HFFc6 (cell line): ENCODE results near the gene MEX3D. TPM values are rescaled to one million over a fixed set of nuclear protein-coding genes. Genes with fewer than 3 reads are reported as not detected.

Source experiments
- DNase-seq: peaks from one replicate; pipeline ENCODE4 v3.0.0-alpha.2; 2018
- H3K27ac Mint-ChIP-seq: 2 replicates; pipeline ENCODE4 v1.8.0; 2020; ENCODE audit warnings: mild to moderate bottlenecking, mixed read lengths
- H3K27me3 Mint-ChIP-seq: 2 replicates; pipeline ENCODE4 v1.8.0; 2021; ENCODE audit warnings: mild to moderate bottlenecking, moderate library complexity, mixed read lengths; ENCODE audit not compliant: insufficient read depth
- H3K36me3 Mint-ChIP-seq: 2 replicates; pipeline ENCODE4 v1.8.0; 2021; ENCODE audit warnings: low read depth, mixed read lengths
- H3K4me1 Mint-ChIP-seq: 2 replicates; pipeline ENCODE4 v1.8.0; 2020; ENCODE audit warnings: low read depth, mixed read lengths
- H3K4me3 Mint-ChIP-seq: 2 replicates; pipeline ENCODE4 v1.8.0; 2020; ENCODE audit warnings: mild to moderate bottlenecking, moderate library complexity, mixed read lengths
- H3K9me3 Mint-ChIP-seq: 2 replicates; pipeline ENCODE4 v1.8.0; 2020; ENCODE audit warnings: mild to moderate bottlenecking, mixed read lengths
- total RNA-seq, 6 experiments: library from RNA; stranded (reverse); fragmentation: NEBNext Ultra II Directional; extraction: Animal tissue kit (Norgen Biotek cat#: 25700); gene quantifications; 2 replicates in 1 of 6; 3 replicates in 5 of 6; pipeline ENCODE4 v1.2.3, GENCODE V29; 2021
- TF ChIP-seq, protein P1 (sequence below): fragments of 200-600 bp; sonication (generic); IDR thresholded peaks from 2 replicates; pipeline ENCODE4 v1.5.0; 2021; ENCODE audit warnings: antibody characterized with exemption, mild to moderate bottlenecking

MEX3D gene
- total RNA-seq, 6 experiments from 2014 or later: 28.6 to 36.7 (median 31.4) TPM

DNA sequence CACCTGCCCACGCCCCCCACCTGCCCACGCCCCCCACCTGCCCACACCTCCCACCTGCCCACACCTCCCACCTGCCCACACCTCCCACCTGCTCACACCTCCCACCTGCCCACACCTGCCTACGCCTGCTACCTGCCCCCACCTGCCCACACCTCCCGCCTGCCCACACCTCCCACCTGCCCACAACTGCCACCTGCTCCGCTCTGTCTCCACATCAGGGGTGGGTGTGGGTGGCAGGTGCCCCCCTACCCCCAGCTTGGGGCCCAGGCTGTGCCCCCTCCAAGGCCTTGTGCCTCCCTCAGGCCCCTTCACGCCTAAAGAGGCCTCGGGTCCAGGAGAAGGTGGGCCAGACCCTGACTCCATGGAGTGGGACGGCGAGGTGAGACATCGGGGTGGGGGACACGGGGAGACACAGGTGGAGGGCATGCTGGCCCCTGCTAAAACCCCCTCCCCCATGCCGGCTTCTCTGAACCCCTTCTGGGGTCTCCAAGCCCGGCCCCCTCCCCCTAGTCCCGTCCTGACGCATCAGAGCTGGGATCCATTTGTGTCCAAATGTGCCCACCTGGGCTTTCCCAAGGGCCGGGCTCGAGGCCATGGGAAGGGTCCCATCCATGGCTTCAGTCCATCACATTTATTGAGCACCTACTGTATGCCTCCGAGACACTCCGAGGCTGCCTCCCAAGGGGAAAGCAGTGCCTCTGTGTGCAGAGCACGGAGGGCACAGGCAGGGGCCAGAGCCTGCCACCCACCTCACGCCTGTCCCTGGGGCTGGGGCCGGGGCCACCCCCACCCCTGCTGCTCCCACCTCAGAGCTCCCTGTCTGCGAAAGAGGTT is 39.3 kb downstream of the MEX3D start:
- Mint-ChIP-seq H3K4me3 (no peak overlapping the region), H3K36me3 (no peaks in the 10 kb centered on the region), H3K27ac (no peak overlapping the region), H3K9me3 (peaks cover 7% of the 10 kb centered on the region), H3K4me1 (no peaks in the 10 kb centered on the region; the same call in 1 of the 2 replicates), H3K27me3 (peaks cover 8% of the 10 kb centered on the region)
- TF ChIP-seq, protein P1, sequence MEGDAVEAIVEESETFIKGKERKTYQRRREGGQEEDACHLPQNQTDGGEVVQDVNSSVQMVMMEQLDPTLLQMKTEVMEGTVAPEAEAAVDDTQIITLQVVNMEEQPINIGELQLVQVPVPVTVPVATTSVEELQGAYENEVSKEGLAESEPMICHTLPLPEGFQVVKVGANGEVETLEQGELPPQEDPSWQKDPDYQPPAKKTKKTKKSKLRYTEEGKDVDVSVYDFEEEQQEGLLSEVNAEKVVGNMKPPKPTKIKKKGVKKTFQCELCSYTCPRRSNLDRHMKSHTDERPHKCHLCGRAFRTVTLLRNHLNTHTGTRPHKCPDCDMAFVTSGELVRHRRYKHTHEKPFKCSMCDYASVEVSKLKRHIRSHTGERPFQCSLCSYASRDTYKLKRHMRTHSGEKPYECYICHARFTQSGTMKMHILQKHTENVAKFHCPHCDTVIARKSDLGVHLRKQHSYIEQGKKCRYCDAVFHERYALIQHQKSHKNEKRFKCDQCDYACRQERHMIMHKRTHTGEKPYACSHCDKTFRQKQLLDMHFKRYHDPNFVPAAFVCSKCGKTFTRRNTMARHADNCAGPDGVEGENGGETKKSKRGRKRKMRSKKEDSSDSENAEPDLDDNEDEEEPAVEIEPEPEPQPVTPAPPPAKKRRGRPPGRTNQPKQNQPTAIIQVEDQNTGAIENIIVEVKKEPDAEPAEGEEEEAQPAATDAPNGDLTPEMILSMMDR: no peak
- DNase-seq: no peak

DNA sequence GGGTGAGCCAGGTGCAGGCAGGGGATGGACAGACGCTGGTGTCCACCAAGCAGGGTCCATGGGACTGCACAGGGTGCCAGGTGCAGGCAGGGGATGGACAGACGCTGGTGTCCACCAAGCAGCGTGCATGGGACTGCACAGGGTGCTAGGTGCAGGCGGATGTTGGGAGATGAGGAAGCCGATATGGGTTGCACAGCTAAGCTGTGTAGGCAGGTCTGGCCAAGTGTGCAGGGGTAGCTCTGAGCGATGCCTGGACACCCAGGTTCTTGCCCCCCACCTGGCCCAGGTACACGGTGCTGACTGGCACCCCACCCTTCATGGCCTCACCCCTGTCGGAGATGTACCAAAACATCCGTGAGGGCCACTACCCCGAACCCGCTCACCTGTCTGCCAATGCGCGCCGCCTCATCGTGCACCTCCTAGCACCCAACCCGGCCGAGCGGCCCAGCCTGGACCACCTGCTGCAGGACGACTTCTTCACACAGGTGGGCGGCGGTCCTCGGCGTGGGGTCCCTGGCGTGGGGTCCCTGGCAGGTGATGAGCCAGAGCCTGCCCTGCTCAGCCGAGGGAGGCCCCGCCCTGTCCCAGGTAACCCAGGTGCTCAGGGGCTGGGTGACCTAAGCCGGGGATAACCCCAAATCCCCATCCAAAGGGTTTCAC is 40.3 kb downstream of the MEX3D start:
- Mint-ChIP-seq H3K9me3 (peaks cover 7% of the 10 kb centered on the region), H3K27me3 (peaks cover 14% of the 10 kb centered on the region), H3K27ac (no peak overlapping the region), H3K4me1 (no peaks in the 10 kb centered on the region; the same call in 1 of the 2 replicates), H3K4me3 (no peak overlapping the region), H3K36me3 (no peaks in the 10 kb centered on the region)
- no peak for DNase-seq
- TF ChIP-seq, protein P1: no peak

DNA sequence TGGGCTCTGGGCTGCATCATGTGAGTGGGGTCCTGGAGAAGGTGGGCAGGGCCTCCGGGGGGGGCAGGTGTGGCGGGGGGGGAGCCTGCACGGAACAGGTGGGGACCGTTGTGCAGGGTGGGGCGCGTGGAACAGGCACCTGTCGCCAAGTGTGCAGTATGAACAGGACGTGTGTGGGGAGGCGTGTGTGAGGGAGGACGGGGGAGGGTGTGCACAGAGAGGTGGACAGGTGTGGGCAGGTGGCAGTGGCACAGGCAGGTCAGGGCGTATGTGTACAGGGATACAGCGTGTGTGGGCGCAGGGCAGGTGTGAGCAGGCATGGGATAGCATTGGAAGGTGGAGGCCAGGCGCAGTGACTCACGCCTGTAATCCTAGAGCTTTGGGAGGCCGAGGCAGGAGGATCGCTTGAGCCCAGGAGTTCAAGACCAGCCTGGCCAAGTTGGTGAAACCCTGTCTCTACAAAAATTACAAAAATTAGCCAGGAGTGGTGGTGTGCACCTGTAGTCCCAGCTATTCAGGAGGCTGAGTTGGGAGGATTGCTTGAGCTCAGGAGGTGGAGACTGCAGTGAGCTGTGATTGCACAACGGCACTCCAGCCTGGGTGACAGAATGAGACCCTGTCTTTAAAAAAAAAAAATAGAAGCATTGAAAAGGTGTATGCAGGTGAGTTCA is 41.0 kb downstream of the MEX3D start:
- Mint-ChIP-seq H3K4me3 (no peak overlapping the region), H3K27ac (no peak overlapping the region), H3K27me3 (peaks cover 17% of the 10 kb centered on the region), H3K36me3 (no peaks in the 10 kb centered on the region), H3K9me3 (peaks cover 7% of the 10 kb centered on the region), H3K4me1 (no peaks in the 10 kb centered on the region; the same call in 1 of the 2 replicates)
- TF ChIP-seq, protein P1: no peak
- DNase-seq: no peak

DNA sequence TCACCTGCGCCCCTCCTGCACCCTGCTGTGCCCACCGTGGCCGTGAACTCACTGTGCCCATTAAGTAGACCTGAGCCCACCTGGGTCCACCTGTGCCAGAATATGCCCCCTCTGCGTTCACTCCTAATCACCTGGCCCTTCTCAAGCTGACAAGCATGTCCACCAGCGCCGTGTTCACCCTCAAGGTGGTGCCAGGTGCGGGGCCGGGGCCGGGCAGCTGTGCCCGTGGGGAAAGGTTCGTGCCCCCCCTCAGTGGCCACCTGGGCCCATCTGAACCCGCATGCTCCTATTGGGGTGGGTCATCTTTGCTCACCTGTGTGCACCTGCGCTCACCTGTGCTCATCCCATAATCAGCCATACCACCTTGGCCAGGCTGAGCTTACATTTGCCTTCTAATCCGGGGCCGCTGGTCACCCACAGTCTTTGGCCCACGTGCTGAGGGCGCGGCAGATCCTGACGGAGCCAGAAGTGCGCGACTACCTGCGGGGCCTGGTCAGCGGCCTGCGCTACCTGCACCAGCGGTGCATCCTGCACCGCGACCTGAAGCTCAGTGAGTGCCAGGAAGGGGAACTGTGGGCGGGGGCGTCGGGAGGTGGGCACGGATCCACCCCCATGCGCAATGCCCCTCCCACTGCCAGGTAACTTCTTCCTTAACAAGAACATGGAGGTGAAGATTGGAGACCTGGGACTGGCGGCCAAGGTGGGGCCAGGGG is 41.9 kb downstream of the MEX3D start:
- Mint-ChIP-seq H3K9me3 (peaks cover 7% of the 10 kb centered on the region), H3K4me1 (no peaks in the 10 kb centered on the region; the same call in 1 of the 2 replicates), H3K27me3 (peaks cover 15% of the 10 kb centered on the region), H3K4me3 (no peak overlapping the region), H3K27ac (no peak overlapping the region), H3K36me3 (no peaks in the 10 kb centered on the region)
- no peak for DNase-seq
- TF ChIP-seq, protein P1: no peak

DNA sequence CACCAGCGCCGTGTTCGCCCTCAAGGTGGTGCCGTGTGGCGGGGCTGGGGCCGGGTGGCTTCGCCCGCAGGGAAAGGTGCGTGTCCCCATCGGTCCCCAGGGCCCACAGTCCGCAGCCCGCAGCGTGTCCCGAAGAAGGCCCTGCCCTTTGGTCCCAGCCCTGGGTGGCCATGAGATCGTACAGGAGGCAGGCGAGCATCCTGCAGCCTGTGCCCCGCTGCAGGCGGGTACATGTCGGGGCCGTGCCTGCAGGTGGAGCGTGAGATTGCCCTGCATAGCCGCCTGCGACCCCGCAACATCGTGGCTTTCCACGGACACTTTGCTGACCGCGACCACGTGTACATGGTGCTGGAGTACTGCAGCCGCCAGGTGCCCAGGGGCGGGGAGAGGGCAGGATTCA is 42.8 kb downstream of the MEX3D start:
- H3K36me3 Mint-ChIP-seq: no peaks in the 10 kb centered on the region
- DNase-seq: no peak
- H3K27ac Mint-ChIP-seq: no peak overlapping the region
- H3K4me1 Mint-ChIP-seq: no peaks in the 10 kb centered on the region; the same call in 1 of the 2 replicates
- H3K9me3 Mint-ChIP-seq: peaks cover 7% of the 10 kb centered on the region
- TF ChIP-seq, protein P1: no peak
- peaks cover 15% of the 10 kb centered on the region for H3K27me3 Mint-ChIP-seq
- H3K4me3 Mint-ChIP-seq: no peak overlapping the region
